Activated T-cell treated with anti-CD3 and anti-CD28 coated beads for 24 hours (primary cell): ENCODE results near the gene RAB44.
"Not testable (repeated sequence)": the region's sequence is repeated elsewhere in the genome, so short reads cannot be mapped to it uniquely, and the experiment has no call there.

Source experiments
- DNase-seq: peaks from one replicate; pipeline ENCODE4 v3.0.0-alpha.2; 2020; ENCODE audit warnings: low read depth

Gene RAB44

GRCh38 chr6:36697481-36697903, at the start of gene RAB44:
RAB44 (plus strand) TSS chr6:36697826; CDS start chr6:36704236, 6,410 bp downstream.
- DNase-seq: no peak

GRCh38 chr6:36649086-36649485, 48.5 kb upstream of the RAB44 start:
- no peak for DNase-seq

GRCh38 chr6:36649701-36650484, 47.7 kb upstream of the RAB44 start:
- no peak for DNase-seq

GRCh38 chr6:36650848-36651478, 46.7 kb upstream of the RAB44 start:
- no peak for DNase-seq

GRCh38 chr6:36651659-36652379, 45.8 kb upstream of the RAB44 start:
- DNase-seq: no peak

- not testable (repeated sequence) for DNase-seq
These were observed 43.2 kb upstream of the RAB44 start for GRCh38 chr6:36654469-36654868.

- no peak for DNase-seq
These were observed 42.4 kb upstream of the RAB44 start for GRCh38 chr6:36655085-36655724.

GRCh38 chr6:36656441-36656840, 41.2 kb upstream of the RAB44 start:
- no peak for DNase-seq

- DNase-seq: no peak
These were observed 40.4 kb upstream of the RAB44 start for GRCh38 chr6:36657271-36657670.

- DNase-seq: no peak
These were observed 39.6 kb upstream of the RAB44 start for GRCh38 chr6:36657942-36658544.

GRCh38 chr6:36659271-36659670, 38.4 kb upstream of the RAB44 start:
- DNase-seq: no peak

- no peak for DNase-seq
These were observed 36.7 kb upstream of the RAB44 start for GRCh38 chr6:36660771-36661471.

- no peak for DNase-seq
These were observed 35.2 kb upstream of the RAB44 start for GRCh38 chr6:36662380-36662779.

GRCh38 chr6:36662827-36663256, 34.8 kb upstream of the RAB44 start:
- DNase-seq: no peak

GRCh38 chr6:36663504-36664446, 33.9 kb upstream of the RAB44 start:
- no peak for DNase-seq

- DNase-seq: no peak
These were observed 32.4 kb upstream of the RAB44 start for GRCh38 chr6:36665180-36665579.

- no peak for DNase-seq
These were observed 31.3 kb upstream of the RAB44 start for GRCh38 chr6:36666287-36666686.

GRCh38 chr6:36666826-36667591, 30.6 kb upstream of the RAB44 start:
- no peak for DNase-seq

- no peak for DNase-seq
These were observed 29.0 kb upstream of the RAB44 start for GRCh38 chr6:36668591-36668990.
